ENCODE measurements around the gene ERGIC1. TPM values are rescaled to one million over a fixed set of nuclear protein-coding genes. Genes with fewer than 3 reads are reported as not detected.

ERGIC1 gene
- total and polyA plus RNA-seq, 2 of the 8 experiments (the other 6 are each of a cell fraction or from before 2014, with no cell fraction given): 95.3 to 106 TPM

DNA sequence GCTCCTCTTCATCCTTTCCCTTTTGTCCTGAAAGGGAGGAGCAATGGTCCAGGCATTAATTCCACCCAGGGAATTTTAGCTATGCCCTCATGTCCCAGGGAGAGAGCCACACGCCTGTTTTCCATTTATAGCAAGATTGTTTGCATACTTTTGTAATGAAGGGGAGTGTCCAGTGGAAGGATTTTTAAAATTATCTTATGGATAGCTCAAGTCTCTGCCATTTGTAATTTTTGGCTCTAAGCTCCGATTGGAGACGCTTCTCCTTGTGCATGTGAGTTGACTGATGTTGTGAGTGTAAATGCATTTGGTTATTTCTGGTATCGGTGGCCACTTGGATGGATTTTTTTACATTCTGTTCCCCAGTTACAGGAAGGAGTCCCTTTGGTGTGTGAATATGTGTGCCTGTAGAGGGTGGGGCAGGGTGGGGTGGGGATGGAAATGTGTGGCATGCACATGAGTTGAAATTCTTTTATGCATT lies 118.0 kb downstream of the ERGIC1 start (continued):
- TF ChIP-seq CHD7 (IDR thresholded peaks at IDR 0.05; ENCODE audit: insufficient replicate concordance, low read length) (no peak), BACH1 (IDR thresholded peaks at IDR 0.05; ENCODE audit: low read length) (no peak), NANOG (IDR thresholded peaks at IDR 0.05; ENCODE audit: insufficient read depth, low read depth, low read length, poor library complexity, severe bottlenecking) (no peak), RAD21 (IDR thresholded peaks at IDR 0.05 in 1 of 2, conservative IDR thresholded peaks at IDR 0.05 in 1 of 2; ENCODE audit: low read depth in 2 of 2, low read length in 2 of 2) (no peak)
